Activated naive CD8-positive, alpha-beta T cell treated with anti-CD3 and anti-CD28 coated beads for 36 hours (primary cell): ENCODE measurements around the gene RALGPS1. TPM values are rescaled to one million over a fixed set of nuclear protein-coding genes. Genes with fewer than 3 reads are reported as not detected.

Source experiments
- DNase-seq: peaks from one replicate; pipeline ENCODE4 v3.0.0; 2021
- H3K27ac Mint-ChIP-seq: one replicate; pipeline ENCODE4 v1.8.0; 2022; ENCODE audit warnings: mild to moderate bottlenecking, moderate library complexity, mixed read lengths
- H3K27me3 Mint-ChIP-seq: one replicate; pipeline ENCODE4 v1.8.0; 2022; ENCODE audit warnings: mild to moderate bottlenecking, mixed read lengths
- H3K36me3 Mint-ChIP-seq: one replicate; pipeline ENCODE4 v1.8.0; 2021; ENCODE audit warnings: mild to moderate bottlenecking, mixed read lengths
- H3K4me1 Mint-ChIP-seq: one replicate; pipeline ENCODE4 v1.8.0; 2021; ENCODE audit warnings: mixed read lengths
- H3K4me3 Mint-ChIP-seq: one replicate; pipeline ENCODE4 v1.8.0; 2022; ENCODE audit warnings: mild to moderate bottlenecking, moderate library complexity, mixed read lengths
- H3K9me3 Mint-ChIP-seq: one replicate; pipeline ENCODE4 v1.8.0; 2022; ENCODE audit warnings: mixed read lengths
- total RNA-seq, 2 experiments: library from RNA; stranded (reverse); gene quantifications; one replicate each; pipeline ENCODE4 v1.2.3, GENCODE V29; 2021

The RALGPS1 gene
- total RNA-seq, 2 experiments from 2014 or later: 0.56 to 1.1 TPM

DNA sequence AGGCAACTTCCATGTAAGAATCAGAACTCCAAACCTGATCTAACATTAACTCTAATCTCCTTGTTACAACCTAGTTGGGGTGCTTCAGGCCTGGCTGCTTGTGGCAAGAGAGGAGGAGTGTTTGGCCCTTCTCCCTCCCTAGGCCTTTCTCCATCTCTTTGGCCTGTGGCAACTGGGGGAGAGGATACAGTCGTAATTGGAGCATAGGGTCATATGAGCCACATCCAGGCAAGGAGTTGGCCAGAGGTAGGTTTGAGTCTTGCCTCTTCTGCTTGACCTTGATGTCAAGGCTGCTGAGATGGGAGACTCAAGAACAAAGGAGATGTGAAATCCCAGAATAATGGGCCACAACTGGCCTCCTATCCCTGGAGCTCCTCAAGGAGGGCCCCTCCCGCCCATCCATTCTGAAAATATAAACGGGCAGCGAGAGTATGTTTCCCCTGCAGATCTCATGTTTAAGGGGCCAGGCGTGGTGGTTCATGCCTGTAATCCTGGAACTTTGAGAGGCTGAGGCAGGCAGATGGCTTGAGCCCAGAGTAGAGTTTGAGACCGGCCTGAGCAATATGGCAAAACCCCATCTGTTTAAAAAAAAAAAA, 267.1 kb downstream of the RALGPS1 start:
- Mint-ChIP-seq H3K4me1 (no peaks in the 10 kb centered on the region), H3K9me3 (no peaks in the 10 kb centered on the region), H3K36me3 (no peaks in the 10 kb centered on the region), H3K4me3 (no peak overlapping the region), H3K27me3 (no peaks in the 10 kb centered on the region), H3K27ac (no peak overlapping the region)
- DNase-seq: no peak

DNA sequence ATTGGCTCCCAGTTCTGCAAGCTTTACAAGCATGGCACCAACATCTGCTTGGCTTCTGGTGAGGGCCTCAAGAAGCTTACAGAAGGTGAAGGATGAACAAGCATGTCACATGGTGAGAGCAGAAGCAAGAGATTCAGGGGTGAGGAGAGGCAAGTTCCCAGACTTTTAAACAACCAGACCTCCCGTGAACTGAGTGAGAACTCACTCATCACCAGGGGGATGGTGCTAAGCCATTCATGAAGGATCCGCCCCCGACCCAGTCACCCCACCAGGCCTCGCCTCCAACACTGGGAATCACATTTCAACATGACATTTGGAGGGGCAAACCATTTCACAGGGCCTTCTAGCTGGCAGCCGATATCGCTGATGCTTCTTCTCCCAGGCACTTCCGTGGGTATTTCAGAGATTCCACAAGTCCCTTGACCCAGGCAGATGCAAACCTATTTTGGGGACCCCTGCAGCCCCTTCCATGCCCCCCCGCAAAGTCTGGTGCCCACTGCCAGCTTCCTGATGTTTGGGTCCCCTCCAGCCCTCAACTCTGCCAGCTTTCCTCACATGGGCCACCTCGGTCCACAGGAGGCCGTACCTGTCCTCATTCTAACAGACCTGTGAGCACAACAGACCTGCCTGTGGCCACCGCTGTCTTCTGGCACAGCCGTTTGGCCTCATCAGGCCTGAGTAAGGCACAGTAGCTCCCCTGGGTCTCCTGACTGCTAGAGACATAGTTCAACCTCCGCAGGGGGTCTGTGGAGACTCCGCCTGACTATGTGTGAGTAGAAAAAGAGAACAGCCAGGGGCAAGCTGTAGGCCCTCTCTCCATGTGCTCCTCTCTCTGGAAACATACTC, 268.5 kb downstream of the RALGPS1 start:
- Mint-ChIP-seq H3K9me3 (no peaks in the 10 kb centered on the region), H3K27ac (no peak overlapping the region)
- no peak for DNase-seq

DNA sequence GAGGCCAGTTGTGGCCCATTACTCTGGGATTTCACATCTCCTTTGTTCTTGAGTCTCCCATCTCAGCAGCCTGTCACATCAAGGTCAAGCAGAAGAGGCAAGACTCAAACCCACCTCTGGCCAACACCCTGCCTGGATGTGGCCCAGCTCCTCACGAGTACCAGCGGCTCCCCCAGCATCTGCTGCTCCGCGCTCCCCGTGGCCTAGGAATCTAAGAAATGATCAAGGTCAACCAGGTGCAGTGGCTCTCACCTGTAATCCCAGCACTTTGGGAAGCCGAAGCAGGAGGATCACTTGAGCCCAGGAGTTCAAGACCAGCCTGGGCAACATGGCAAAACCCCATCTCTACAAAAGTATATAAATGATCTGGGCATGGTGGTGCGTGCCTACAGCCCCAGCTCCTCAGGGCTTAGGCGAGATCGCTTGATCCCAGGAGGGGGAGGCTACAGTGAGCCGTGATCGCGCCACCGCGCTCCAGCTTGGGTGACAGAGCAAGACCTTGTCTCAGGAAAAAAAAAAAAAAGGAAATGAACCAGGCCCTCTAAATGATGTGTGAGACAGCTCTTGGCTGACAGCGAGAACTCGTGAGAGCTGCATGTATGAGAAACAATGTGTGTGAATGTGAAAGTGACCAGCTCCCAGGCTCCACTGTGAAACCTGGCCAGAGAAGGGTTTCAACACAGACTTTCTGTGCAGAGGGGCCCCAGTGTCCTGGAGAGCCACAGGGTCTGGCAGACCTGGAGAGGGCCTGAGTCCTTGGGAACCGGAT, 269.4 kb downstream of the RALGPS1 start:
- DNase-seq: no peak
- Mint-ChIP-seq H3K9me3 (no peaks in the 10 kb centered on the region), H3K4me3 (no peak overlapping the region), H3K27ac (no peak overlapping the region), H3K36me3 (no peaks in the 10 kb centered on the region), H3K4me1 (peaks cover 2% of the 10 kb centered on the region), H3K27me3 (no peaks in the 10 kb centered on the region)

More for the DNA sequence above, 268.5 kb downstream of the RALGPS1 start:
- H3K36me3 Mint-ChIP-seq: no peaks in the 10 kb centered on the region
- H3K27me3 Mint-ChIP-seq: no peaks in the 10 kb centered on the region
- H3K4me3 Mint-ChIP-seq: no peak overlapping the region
- H3K4me1 Mint-ChIP-seq: peaks cover 2% of the 10 kb centered on the region

DNA sequence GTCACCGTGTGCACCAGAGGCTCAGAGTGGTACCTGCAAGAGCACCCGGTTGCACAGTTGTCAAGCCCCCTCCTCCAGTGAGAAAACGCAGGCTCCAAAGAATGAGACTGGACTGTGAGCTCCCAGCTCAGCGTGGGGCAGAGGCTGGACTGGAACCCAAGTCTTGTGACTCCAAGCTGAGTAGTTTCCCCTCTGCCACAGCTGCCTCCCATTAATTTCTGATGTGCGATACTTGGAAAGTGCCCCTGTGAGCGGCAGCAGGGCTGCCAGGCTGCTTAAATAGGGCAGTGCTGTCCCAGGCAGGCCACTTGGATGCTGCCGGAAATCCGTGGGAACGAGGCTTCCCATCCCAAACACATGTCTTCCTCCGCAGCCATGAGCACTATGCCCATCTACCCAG, 270.1 kb downstream of the RALGPS1 start:
- H3K9me3 Mint-ChIP-seq: no peaks in the 10 kb centered on the region
- peaks cover 2% of the 10 kb centered on the region for H3K4me1 Mint-ChIP-seq
- H3K4me3 Mint-ChIP-seq: no peak overlapping the region
- DNase-seq: no peak
- H3K36me3 Mint-ChIP-seq: no peaks in the 10 kb centered on the region
- H3K27ac Mint-ChIP-seq: no peak overlapping the region
- H3K27me3 Mint-ChIP-seq: no peaks in the 10 kb centered on the region

DNA sequence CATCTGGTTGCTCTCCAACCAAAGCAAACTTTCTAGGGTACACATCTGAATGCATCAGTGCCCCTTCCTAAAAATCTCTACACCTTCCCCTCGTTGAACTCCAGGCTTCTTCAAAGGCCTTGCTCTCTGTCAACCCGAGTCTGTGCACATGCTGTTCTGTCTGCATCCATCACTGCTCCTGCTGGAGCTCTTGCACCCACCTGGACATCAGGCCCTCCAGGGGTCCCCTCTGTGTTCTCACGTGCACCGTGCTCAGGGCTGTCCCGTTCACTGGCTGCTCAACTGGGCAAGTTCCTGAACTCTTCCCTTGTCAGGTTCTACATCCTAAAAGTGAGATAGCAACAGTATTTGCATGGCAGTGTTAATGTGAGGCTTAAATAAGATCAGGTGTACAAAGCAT, 270.6 kb downstream of the RALGPS1 start:
- H3K4me1 Mint-ChIP-seq: peaks cover 2% of the 10 kb centered on the region
- H3K27me3 Mint-ChIP-seq: no peaks in the 10 kb centered on the region
- no peak overlapping the region for H3K27ac Mint-ChIP-seq
- DNase-seq: no peak
- H3K4me3 Mint-ChIP-seq: no peak overlapping the region
- H3K9me3 Mint-ChIP-seq: no peaks in the 10 kb centered on the region
- H3K36me3 Mint-ChIP-seq: no peaks in the 10 kb centered on the region

DNA sequence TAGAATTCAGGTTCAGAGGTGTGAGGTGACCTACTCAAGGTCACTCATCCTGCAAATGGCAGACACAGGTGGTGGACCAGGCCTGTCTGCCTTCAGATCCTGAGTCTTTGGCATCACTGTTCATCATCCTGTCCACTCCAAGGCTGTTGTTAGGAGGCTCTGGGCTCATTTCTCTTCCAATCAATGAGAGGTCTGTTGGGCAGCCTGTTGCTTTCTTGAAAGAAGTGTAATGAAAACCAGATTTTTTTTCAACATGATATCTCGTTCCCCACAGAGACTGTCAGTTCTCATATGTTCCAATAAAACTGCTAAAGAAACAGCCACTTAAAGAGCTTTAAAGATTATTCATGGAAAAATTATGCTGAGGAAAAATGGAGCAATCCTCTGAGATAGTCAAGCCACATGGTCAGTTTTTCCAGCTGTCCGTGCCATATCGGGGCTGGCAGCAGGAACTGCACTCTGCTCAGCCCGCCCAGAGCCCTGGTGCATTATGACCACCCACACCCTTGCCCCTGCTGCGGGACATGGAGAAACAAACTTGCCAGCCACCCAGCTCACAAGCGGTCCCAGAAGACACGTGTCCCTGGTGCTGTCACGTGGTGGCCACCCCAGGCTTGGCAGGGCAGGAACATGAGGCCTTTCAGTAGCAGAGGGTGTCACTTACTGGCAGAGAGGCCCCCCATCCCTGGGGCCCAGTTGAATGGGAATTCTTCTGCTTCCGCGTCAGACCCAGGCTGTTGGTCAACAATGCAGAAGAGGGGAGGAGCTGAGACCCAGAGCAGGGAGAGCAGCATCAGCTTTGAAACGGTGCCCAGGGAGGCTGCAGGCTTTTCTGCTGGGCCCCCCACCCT, 271.6 kb downstream of the RALGPS1 start:
- no peak for DNase-seq
- no peaks in the 10 kb centered on the region for H3K9me3 Mint-ChIP-seq
- no peaks in the 10 kb centered on the region for H3K36me3 Mint-ChIP-seq
- no peaks in the 10 kb centered on the region for H3K27me3 Mint-ChIP-seq
- H3K4me1 Mint-ChIP-seq: peaks cover 2% of the 10 kb centered on the region
- H3K27ac Mint-ChIP-seq: no peak overlapping the region
- H3K4me3 Mint-ChIP-seq: no peak overlapping the region

DNA sequence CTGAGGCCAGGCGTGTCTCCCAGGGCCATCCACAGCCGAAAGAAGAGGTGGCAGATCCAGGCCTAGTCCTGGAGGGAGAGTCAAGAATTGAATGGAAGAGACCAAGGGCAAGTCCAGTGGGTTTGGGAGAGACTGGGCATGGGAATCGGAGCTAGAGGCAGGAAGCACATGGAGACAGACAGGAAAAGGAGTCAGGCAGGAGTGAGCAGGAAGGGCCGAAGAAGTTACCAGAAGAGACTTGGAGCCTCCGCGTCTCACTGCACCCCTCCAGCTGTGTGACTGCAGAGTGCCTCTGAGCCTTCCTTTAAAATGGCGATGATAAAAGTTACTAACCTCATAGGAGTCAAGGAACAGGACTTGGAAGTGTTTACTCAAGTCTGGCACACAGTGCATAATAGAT, 272.2 kb downstream of the RALGPS1 start:
- H3K27me3 Mint-ChIP-seq: no peaks in the 10 kb centered on the region

DNA sequence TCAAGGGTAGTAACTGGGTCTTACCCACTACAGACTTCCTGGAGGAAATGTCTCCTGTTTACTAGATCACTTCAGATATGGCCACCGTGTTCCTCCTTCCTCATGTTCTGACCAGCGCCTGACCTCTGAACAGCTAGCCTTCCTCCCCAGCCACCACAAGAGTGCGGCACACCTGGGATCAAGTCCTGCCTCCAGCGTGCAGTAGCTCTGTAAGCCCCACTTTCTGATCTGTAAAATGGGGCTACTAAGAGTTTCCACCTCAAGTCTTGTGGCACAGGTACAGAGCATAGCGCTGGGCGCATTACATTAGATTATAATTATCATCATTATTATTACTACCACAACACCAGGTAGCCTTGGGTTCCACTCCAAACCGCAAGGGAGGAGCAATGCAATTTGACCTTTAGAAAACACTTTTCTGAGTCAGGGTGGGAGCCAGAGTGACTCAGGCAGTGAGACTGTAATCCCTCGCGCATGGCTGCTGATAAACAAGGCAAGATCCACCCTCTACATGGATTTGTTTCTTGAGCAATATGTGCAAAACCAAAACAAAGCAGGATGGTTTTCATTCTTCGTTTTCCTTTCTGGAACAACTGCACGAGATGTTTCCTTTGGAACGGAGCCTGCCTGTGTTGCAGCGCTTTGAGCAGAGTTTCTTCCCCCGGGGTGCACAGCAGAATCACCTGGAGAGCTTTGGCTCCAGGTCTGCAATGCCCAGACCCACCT, 272.8 kb downstream of the RALGPS1 start:
- Mint-ChIP-seq H3K36me3 (no peaks in the 10 kb centered on the region), H3K4me3 (no peak overlapping the region), H3K27me3 (no peaks in the 10 kb centered on the region), H3K4me1 (peaks cover 2% of the 10 kb centered on the region), H3K27ac (no peak overlapping the region), H3K9me3 (no peaks in the 10 kb centered on the region)
- no peak for DNase-seq

More for the DNA sequence above, 272.2 kb downstream of the RALGPS1 start:
- no peak overlapping the region for H3K27ac Mint-ChIP-seq
- no peaks in the 10 kb centered on the region for H3K9me3 Mint-ChIP-seq
- H3K4me3 Mint-ChIP-seq: no peak overlapping the region
- no peak for DNase-seq
- peaks cover 2% of the 10 kb centered on the region for H3K4me1 Mint-ChIP-seq
- no peaks in the 10 kb centered on the region for H3K36me3 Mint-ChIP-seq

DNA sequence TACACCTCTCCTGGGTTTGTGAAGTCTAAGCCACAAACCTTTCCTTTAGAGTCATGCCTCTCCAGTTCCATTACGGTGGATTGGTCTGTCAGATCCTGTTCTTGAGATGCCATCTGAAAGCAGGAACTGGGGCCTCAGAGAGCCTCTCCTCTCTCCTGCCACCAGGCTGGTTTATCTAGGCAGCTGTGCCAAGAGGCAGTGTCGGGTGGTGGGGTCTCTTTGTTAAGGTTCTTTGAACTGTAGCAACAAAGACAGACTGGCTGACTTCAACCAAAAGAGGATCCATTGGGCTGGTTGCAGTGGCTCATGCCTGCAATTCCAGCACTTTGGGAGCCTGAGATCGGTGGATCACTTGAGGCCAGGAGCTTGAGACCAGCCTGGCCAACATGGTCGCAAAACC, 273.8 kb downstream of the RALGPS1 start:
- no peaks in the 10 kb centered on the region for H3K36me3 Mint-ChIP-seq
- no peaks in the 10 kb centered on the region for H3K27me3 Mint-ChIP-seq
- H3K4me3 Mint-ChIP-seq: no peak overlapping the region
- peaks cover 2% of the 10 kb centered on the region for H3K4me1 Mint-ChIP-seq
- no peaks in the 10 kb centered on the region for H3K9me3 Mint-ChIP-seq
- DNase-seq: no peak
- no peak overlapping the region for H3K27ac Mint-ChIP-seq

DNA sequence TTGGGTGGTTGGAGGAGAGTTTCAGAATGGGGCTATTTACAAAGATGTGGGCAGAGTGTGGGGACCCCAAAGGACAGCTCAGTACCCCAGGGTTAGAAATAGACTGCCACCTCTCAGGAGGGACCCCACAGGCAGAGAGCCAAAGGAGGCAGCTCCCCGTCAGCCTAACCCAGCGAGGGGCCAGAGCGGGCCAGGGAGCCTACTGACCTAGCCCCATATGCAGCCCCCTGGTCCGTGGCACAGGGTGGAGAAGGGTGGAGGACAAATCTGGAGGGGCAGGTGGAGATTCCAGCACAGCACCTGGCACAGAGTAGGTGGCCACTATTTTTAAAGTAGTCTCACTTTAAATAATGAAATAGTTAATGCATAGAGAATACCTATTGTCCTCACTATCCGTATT, 275.0 kb downstream of the RALGPS1 start:
- Mint-ChIP-seq H3K9me3 (no peaks in the 10 kb centered on the region), H3K27me3 (no peaks in the 10 kb centered on the region)

DNA sequence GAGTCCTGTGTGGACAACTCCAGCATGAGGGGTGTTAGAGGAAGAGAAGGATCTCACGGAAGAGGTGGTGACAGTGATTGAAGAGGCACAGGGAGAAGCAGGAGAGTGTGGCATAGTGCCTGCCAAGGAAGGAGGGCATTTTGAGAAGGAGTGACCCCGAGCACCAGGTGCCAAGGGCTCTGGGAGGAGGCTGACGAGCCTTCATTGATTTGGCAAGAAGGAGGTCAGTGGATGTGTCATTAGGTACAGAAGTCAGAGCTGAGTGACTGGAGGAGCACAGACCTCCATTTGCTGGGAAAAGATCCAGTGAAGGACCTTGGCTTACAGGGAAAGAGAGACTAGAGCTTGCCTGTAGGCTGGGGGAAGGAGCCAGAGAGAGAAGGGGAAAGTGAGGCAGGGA, 278.2 kb downstream of the RALGPS1 start:
- no peak overlapping the region for H3K4me3 Mint-ChIP-seq

More for the DNA sequence above, 275.0 kb downstream of the RALGPS1 start:
- Mint-ChIP-seq H3K27ac (no peak overlapping the region), H3K36me3 (no peaks in the 10 kb centered on the region), H3K4me3 (no peak overlapping the region), H3K4me1 (peaks cover 2% of the 10 kb centered on the region)
- DNase-seq: no peak

DNA sequence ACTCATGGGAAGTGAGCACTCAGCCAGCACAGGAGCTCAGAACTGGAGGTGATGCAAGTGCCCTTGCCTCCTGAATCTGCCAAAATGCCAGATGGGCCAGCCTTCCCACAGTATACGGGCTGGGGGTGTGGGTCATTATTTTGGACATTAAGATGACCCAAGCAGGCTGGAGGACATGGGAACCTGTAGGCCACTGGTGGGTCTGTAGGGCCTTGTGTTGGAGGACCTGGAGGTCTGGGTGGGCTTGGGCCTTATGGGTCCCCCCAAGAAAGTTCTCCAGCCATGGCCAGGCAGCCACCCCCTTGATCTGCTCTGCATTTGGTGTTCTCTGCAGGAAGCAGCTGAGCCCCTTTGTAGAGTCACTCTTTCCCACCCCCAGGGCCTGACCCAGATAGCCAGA, 278.9 kb downstream of the RALGPS1 start:
- peaks cover 2% of the 10 kb centered on the region for H3K4me1 Mint-ChIP-seq
- H3K27me3 Mint-ChIP-seq: peaks cover 8% of the 10 kb centered on the region
- DNase-seq: no peak
- no peaks in the 10 kb centered on the region for H3K36me3 Mint-ChIP-seq
- H3K9me3 Mint-ChIP-seq: no peaks in the 10 kb centered on the region
- no peak overlapping the region for H3K4me3 Mint-ChIP-seq
- no peak overlapping the region for H3K27ac Mint-ChIP-seq

More for the DNA sequence above, 278.2 kb downstream of the RALGPS1 start:
- no peak for DNase-seq
- Mint-ChIP-seq H3K36me3 (no peaks in the 10 kb centered on the region), H3K4me1 (no peaks in the 10 kb centered on the region), H3K27me3 (peaks cover 2% of the 10 kb centered on the region), H3K9me3 (no peaks in the 10 kb centered on the region), H3K27ac (no peak overlapping the region)

DNA sequence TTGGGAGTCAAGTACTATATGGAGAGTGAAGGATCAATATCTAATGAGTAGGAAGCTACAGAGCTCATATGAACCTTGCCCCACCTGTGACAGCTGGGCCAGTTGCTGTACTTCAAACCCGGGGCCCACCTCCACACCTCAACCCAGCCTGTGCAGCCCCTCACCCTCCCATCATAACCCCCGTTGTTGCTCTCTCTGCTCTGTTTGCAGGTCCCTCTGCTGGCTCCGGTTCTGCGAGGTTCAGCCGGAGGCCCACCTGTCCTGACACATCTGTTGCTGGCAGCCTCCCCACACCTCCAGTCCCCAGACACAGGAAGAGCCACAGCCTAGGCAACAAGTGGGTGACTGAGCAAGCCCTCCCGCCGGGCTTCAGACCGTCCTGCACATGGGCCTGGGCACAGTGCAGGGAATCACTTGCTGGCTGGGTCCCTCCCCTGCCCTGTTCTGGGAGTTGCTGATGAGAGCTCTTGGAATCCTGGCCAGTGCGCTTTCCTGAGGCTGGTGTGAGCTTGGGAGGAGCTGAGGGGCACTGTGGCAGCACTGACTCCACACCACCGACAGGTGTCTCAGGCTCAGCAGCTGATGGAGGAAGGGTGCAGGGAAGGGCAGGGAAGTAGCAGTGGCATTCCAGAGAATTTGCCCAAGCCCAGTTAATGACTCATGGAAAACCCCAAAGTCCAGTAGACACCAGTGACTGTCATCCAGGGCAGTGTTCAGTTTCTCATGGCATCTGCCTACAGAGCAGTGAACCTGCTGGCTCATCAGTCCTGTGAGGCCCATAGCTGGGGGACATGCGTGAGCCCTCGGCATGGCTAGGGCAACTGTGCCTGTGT, 280.5 kb downstream of the RALGPS1 start:
- Mint-ChIP-seq H3K4me1 (peaks cover 2% of the 10 kb centered on the region), H3K9me3 (no peaks in the 10 kb centered on the region), H3K27me3 (peaks cover 8% of the 10 kb centered on the region), H3K36me3 (no peaks in the 10 kb centered on the region), H3K27ac (no peak overlapping the region), H3K4me3 (no peak overlapping the region)
- no peak for DNase-seq
